Right lobe of liver (tissue), 4 donors: ENCODE data around the gene CTBS.

ENCODE experiments used
- POLR2A ChIP-seq: fragments of 450-650 bp; IDR thresholded peaks from one replicate; pipeline ENCODE4 v1.6.1; 2017; ENCODE audit warnings: antibody characterized with exemption, mild to moderate bottlenecking
- TF ChIP-seq, protein P1 (sequence below), 4 donors: fragments of 200-600 bp in 3 of 4; fragments of 450-650 bp in 1 of 4; IDR thresholded peaks; one replicate each; pipeline versions ENCODE4 v1.5.1 to v1.8.0; 2016 to 2022; ENCODE audit warnings: antibody characterized with exemption in 4 of 4, mild to moderate bottlenecking in 2 of 4
- donor health status: DM: no; HTN: no; CAD: no.
- donor health status: DM: no; HTN: no; CAD: no.
- donor health status: DM: no; HTN: yes; CAD: no.

DNA sequence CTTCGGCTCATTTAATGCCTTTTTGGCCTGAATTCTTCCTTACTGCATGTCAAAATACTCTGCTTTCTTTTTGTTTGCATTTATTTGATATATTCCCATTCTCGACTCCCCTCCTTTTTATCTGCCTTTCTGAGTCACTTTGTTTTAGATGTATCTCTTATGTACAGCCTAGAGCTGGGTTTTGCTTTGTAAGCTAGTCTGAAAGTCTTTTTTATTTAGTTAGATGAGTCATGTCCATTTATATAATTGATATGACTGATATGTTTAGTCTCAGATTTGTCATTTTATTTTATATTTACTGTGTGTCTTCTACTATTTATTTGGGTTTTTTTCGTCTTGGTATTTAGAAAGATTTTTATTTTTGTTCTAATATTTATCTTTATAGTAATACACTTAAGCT, 34.3 kb downstream of the CTBS start:
- TF ChIP-seq, protein P1, sequence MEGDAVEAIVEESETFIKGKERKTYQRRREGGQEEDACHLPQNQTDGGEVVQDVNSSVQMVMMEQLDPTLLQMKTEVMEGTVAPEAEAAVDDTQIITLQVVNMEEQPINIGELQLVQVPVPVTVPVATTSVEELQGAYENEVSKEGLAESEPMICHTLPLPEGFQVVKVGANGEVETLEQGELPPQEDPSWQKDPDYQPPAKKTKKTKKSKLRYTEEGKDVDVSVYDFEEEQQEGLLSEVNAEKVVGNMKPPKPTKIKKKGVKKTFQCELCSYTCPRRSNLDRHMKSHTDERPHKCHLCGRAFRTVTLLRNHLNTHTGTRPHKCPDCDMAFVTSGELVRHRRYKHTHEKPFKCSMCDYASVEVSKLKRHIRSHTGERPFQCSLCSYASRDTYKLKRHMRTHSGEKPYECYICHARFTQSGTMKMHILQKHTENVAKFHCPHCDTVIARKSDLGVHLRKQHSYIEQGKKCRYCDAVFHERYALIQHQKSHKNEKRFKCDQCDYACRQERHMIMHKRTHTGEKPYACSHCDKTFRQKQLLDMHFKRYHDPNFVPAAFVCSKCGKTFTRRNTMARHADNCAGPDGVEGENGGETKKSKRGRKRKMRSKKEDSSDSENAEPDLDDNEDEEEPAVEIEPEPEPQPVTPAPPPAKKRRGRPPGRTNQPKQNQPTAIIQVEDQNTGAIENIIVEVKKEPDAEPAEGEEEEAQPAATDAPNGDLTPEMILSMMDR (IDR thresholded peaks at IDR 0.05): no peak
- TF ChIP-seq POLR2A: no peak
